Globus pallidus (tissue), 1 donor: ENCODE measurements around the gene FBXO9.

Experiments
- DNase-seq: peaks from one replicate; pipeline ENCODE4 v3.0.0-alpha.2; 2015; ENCODE audit warnings: low spot score

FBXO9 gene

GRCh38 chr6:53136000-53136609, 70.9 kb downstream of the FBXO9 start:
- no peak for DNase-seq

GRCh38 chr6:53139841-53140413, 74.7 kb downstream of the FBXO9 start:
- peak; percentile 3 for DNase-seq

DNA sequence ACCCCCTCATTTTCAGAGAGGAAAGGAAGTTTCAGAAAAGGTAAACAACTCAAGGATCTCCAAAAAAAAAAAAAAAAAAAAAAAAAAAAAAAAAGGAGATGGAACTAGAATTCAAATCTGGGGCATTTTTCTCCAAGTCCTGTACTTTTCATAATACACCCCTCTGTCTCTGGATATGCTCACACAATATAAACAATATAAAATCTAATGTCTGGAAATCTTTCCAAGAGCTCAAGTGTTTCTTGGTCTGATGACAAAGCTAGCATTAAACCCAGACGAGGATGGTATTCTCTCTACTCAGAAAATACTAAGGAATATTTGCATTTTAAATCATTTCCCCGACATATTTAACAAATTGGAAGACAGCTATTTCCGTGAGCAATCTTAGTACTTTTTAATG, 77.6 kb downstream of the FBXO9 start:
- no peak for DNase-seq

DNA sequence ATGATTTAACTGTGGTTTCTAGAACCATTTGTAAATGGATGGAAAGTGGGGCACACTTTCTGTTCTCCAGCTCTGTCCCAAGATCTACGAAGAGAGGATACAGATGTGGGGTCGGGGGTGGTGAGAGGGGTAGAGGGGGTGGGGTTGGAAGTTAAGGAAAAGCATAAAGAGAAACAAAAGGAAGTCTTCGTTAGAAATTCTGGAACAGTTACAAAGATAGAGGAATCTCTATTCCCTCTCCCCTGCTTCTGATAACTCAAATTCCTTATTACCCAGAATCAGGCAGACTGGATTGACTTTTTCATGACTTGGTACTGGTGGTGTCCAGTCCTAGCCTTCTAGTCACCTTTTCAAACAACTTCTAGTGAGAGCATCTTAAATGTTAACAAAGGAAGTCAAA, 78.5 kb downstream of the FBXO9 start:
- no peak for DNase-seq

- no peak for DNase-seq
These were observed 79.6 kb downstream of the FBXO9 start for GRCh38 chr6:53144802-53145201.

GRCh38 chr6:53148684-53149083, 83.5 kb downstream of the FBXO9 start, which contains the start of gene GCM1:
Gene GCM1 (minus strand): TSS chr6:53148841. CDS start chr6:53145632, 3,209 bp downstream.
- no peak for DNase-seq
